Hepatocyte (in vitro differentiated cells): ENCODE data around the gene C20orf202. TPM values are rescaled to one million over a fixed set of nuclear protein-coding genes. Genes with fewer than 3 reads are reported as not detected.

Experiments
- DNase-seq: peaks from one replicate; pipeline ENCODE4 v3.0.0-alpha.2; 2016; ENCODE audit warnings: low spot score
- H2AFZ ChIP-seq: fragments of 200-600 bp; sonication (generic); 2 replicates; pipeline ENCODE4 v1.6.0; 2016; ENCODE audit warnings: antibody characterized with exemption, mild to moderate bottlenecking
- H3K27ac ChIP-seq: fragments of 200-600 bp; sonication (generic); 2 replicates; pipeline ENCODE4 v1.5.1; 2016; ENCODE audit warnings: mild to moderate bottlenecking
- H3K27me3 ChIP-seq: fragments of 200-600 bp; sonication (generic); 2 replicates; pipeline ENCODE4 v1.6.1; 2016
- H3K36me3 ChIP-seq: fragments of 200-600 bp; sonication (generic); replicated peaks from 2 replicates; pipeline ENCODE4 v1.5.1; 2016; ENCODE audit warnings: low read depth; ENCODE audit not compliant: insufficient read depth
- H3K4me1 ChIP-seq: fragments of 200-600 bp; sonication (generic); 2 replicates; pipeline ENCODE4 v1.5.1; 2016; ENCODE audit warnings: mild to moderate bottlenecking, moderate library complexity; ENCODE audit not compliant: insufficient read depth
- H3K4me2 ChIP-seq: fragments of 200-600 bp; sonication (generic); 2 replicates; pipeline ENCODE4 v1.6.0; 2016
- H3K4me3 ChIP-seq: fragments of 200-600 bp; sonication (generic); 2 replicates; pipeline ENCODE4 v1.5.1; 2016; ENCODE audit warnings: mild to moderate bottlenecking
- H3K79me2 ChIP-seq: fragments of 200-600 bp; sonication (generic); 2 replicates; pipeline ENCODE4 v1.6.0; 2017; ENCODE audit warnings: mild to moderate bottlenecking
- H3K9me2 ChIP-seq: fragments of 200-600 bp; sonication (generic); replicated peaks from 2 replicates; pipeline ENCODE4 v1.6.0; 2017; ENCODE audit warnings: mild to moderate bottlenecking; ENCODE audit not compliant: insufficient read depth
- H3K9me3 ChIP-seq: fragments of 200-600 bp; sonication (generic); 2 replicates; pipeline ENCODE4 v1.5.1; 2016; ENCODE audit warnings: low read depth, mild to moderate bottlenecking
- H4K20me1 ChIP-seq: fragments of 200-600 bp; sonication (generic); 2 replicates; pipeline ENCODE4 v1.6.0; 2016; ENCODE audit warnings: mild to moderate bottlenecking; ENCODE audit not compliant: insufficient read depth, poor library complexity, severe bottlenecking
- CTCF ChIP-seq: fragments of 200-600 bp; sonication (generic); IDR thresholded peaks from 2 replicates; pipeline ENCODE4 v1.5.1; 2016; ENCODE audit warnings: antibody characterized with exemption, mild to moderate bottlenecking; ENCODE audit not compliant: poor library complexity
- EZH2 ChIP-seq: fragments of 200-600 bp; sonication (generic); IDR thresholded peaks from 2 replicates; pipeline ENCODE4 v1.6.1; 2016; ENCODE audit warnings: antibody characterized with exemption, mild to moderate bottlenecking, borderline replicate concordance
- EZH2phosphoT487 ChIP-seq: fragments of 200-600 bp; sonication (generic); IDR thresholded peaks from one replicate; pipeline ENCODE4 v1.6.1; 2018; ENCODE audit warnings: antibody characterized with exemption, mild to moderate bottlenecking, low read depth, moderate library complexity; ENCODE audit not compliant: unreplicated experiment, severe bottlenecking
- WGBS: methylation state at CpG from one replicate; pipeline ENCODE4 v1.1.6; 2016; ENCODE audit warnings: low lambda C conversion rate; ENCODE audit errors: missing lambda C conversion rate; 5-methylcytosine and 5-hydroxymethylcytosine counted together
- polyA plus RNA-seq: library from polyadenylated mRNA; unstranded; fragments of >200 nt; fragmentation: Nextera tagmentation; extraction: Ambion mirVana; gene quantifications from 2 replicates; pipeline ENCODE4 v1.2.1, GENCODE V29; 2016
- total RNA-seq: library from RNA; depleted of rRNA; stranded (reverse); fragments of >200 nt; gene quantifications from 2 replicates; pipeline ENCODE4 v1.2.3, GENCODE V29; 2014

The C20orf202 gene
- total and polyA plus RNA-seq, 2 experiments from 2014 or later, result 0.35 to 1.6 TPM

GRCh38 chr20:1186367-1186991 is 16.8 kb upstream of the C20orf202 start:
- Histone ChIP-seq H3K79me2 (no peaks in the 10 kb centered on the region), H3K9me2 (no peaks in the 10 kb centered on the region), H3K4me1 (peaks cover 23% of the 10 kb centered on the region), H3K36me3 (no peaks in the 10 kb centered on the region), H2AFZ (no peak overlapping the region), H3K27ac (peak overlapping the region; percentile 69), H3K4me3 (no peak overlapping the region), H4K20me1 (no peaks in the 10 kb centered on the region), H3K9me3 (no peaks in the 10 kb centered on the region), H3K27me3 (peaks cover 16% of the 10 kb centered on the region), H3K4me2 (peak overlapping the region; percentile 97)
- WGBS, result 81% methylated on average over 13 of the region's 13 CpGs
- no peak for DNase-seq
- no peak for TF ChIP-seq EZH2
- no peak for TF ChIP-seq CTCF
- TF ChIP-seq EZH2phosphoT487, result no peak

- Histone ChIP-seq H3K27me3 (peaks cover 16% of the 10 kb centered on the region), H3K4me3 (no peak overlapping the region), H2AFZ (no peak overlapping the region), H3K27ac (peak overlapping the region; percentile 69), H4K20me1 (no peaks in the 10 kb centered on the region), H3K9me2 (no peaks in the 10 kb centered on the region), H3K9me3 (no peaks in the 10 kb centered on the region), H3K4me2 (peak overlapping the region; percentile 20), H3K4me1 (peaks cover 23% of the 10 kb centered on the region), H3K36me3 (no peaks in the 10 kb centered on the region), H3K79me2 (no peaks in the 10 kb centered on the region)
- WGBS, result 52% methylated on average over 4 of the region's 4 CpGs
- peak; percentile 57 for DNase-seq
- TF ChIP-seq EZH2 (no peak), CTCF (no peak), EZH2phosphoT487 (no peak)
These were observed 15.6 kb upstream of the C20orf202 start for GRCh38 chr20:1187605-1188171.

GRCh38 chr20:1188347-1188746 is 14.9 kb upstream of the C20orf202 start:
- 100% methylated on average over 1 of the region's 1 CpG for WGBS
- no peaks in the 10 kb centered on the region for H3K36me3 ChIP-seq
- no peak overlapping the region for H3K4me3 ChIP-seq
- peak overlapping the region; percentile 60 for H3K27ac ChIP-seq
- TF ChIP-seq EZH2phosphoT487, result no peak
- no peak for TF ChIP-seq EZH2
- TF ChIP-seq CTCF, result no peak
- no peaks in the 10 kb centered on the region for H3K79me2 ChIP-seq
- no peaks in the 10 kb centered on the region for H3K9me3 ChIP-seq
- H3K9me2 ChIP-seq, result no peaks in the 10 kb centered on the region
- DNase-seq, result no peak
- H3K4me2 ChIP-seq, result no peak overlapping the region
- H4K20me1 ChIP-seq, result no peaks in the 10 kb centered on the region
- H3K4me1 ChIP-seq, result peaks cover 23% of the 10 kb centered on the region
- H3K27me3 ChIP-seq, result peaks cover 16% of the 10 kb centered on the region
- H2AFZ ChIP-seq, result no peak overlapping the region
